IMR-90 (cell line): Measurements from ENCODE around the gene ERRFI1. TPM values are rescaled to one million over a fixed set of nuclear protein-coding genes. Genes with fewer than 3 reads are reported as not detected.
A peak's percentile ranks its signal among the peaks of the same experiment; 100 is the strongest.

ENCODE experiments used
- ATAC-seq: fragments of 200-7000 bp; cut with Tn5 transposase; 2 replicates; pipeline ENCODE4 v1.9.1; 2020; ENCODE audit warnings: low read depth, mild to moderate bottlenecking, moderate library complexity
- BruUV-seq: library from RNA; stranded (reverse); fragments of 400-500 nt; replicated peaks from 2 replicates; lab custom pipeline; 2021; lab: Mats Ljungman, UMichigan
- CTCF ChIA-PET: fragments of 300-600 bp; formaldehyde crosslinking; extraction: SDS; loops from one replicate; lab custom pipeline; 2021; ENCODE audit warnings: antibody characterized with exemption; lab: Yijun Ruan, JAX
- POLR2A ChIA-PET: fragments of 300-600 bp; sonication (Branson Sonifier 250); formaldehyde crosslinking; loops from one replicate; lab custom pipeline; 2022; ENCODE audit warnings: antibody characterized with exemption; ENCODE audit not compliant: unreplicated experiment; lab: Charles Lee
- DNase-seq: peaks from one replicate; pipeline ENCODE4 v3.0.0; 2013
- H2AFZ ChIP-seq: replicated peaks from 2 replicates; pipeline ENCODE3; 2013; ENCODE audit warnings: low read length, mild to moderate bottlenecking; ENCODE audit not compliant: poor library complexity
- H2AK5ac ChIP-seq: 2 replicates; pipeline ENCODE4 v1.6.1; 2013; ENCODE audit warnings: low read depth, low read length, inconsistent platforms
- H2AK9ac ChIP-seq: replicated peaks from 2 replicates; pipeline ENCODE3; 2013; ENCODE audit warnings: mild to moderate bottlenecking, low read depth, low read length, moderate library complexity; ENCODE audit not compliant: poor library complexity
- H2BK120ac ChIP-seq: 2 replicates; pipeline ENCODE4 v1.6.1; 2013; ENCODE audit warnings: low read depth, low read length, inconsistent platforms
- H2BK15ac ChIP-seq: 3 replicates; pipeline ENCODE4 v1.6.1; 2013; ENCODE audit warnings: low read depth, low read length, inconsistent platforms
- H2BK20ac ChIP-seq: 2 replicates; pipeline ENCODE4 v1.6.1; 2013; ENCODE audit warnings: low read depth, mild to moderate bottlenecking, inconsistent platforms, low read length, moderate library complexity
- H2BK5ac ChIP-seq: 2 replicates; pipeline ENCODE4 v1.6.1; 2013; ENCODE audit warnings: mild to moderate bottlenecking, low read depth, low read length, inconsistent platforms; ENCODE audit not compliant: poor library complexity, severe bottlenecking
- H3K14ac ChIP-seq: replicated peaks from 2 replicates; pipeline ENCODE4 v1.6.1; 2013; ENCODE audit warnings: low read depth, low read length, inconsistent platforms
- H3K18ac ChIP-seq: 2 replicates; pipeline ENCODE4 v1.6.1; 2013; ENCODE audit warnings: low read depth, low read length, control low read depth
- H3K23ac ChIP-seq: 2 replicates; pipeline ENCODE4 v1.6.1; 2013; ENCODE audit warnings: low read depth, low read length, inconsistent platforms
- H3K27ac ChIP-seq: 2 replicates; pipeline ENCODE4 v1.5.1; 2013; ENCODE audit warnings: mild to moderate bottlenecking, control low read depth, low read length; ENCODE audit not compliant: insufficient read depth
- H3K27me3 ChIP-seq: 2 replicates; pipeline ENCODE4 v1.6.1; 2013; ENCODE audit warnings: low read length; ENCODE audit not compliant: control insufficient read depth, insufficient read depth
- H3K36me3 ChIP-seq: 2 replicates; pipeline ENCODE4 v1.6.1; 2013; ENCODE audit warnings: low read length, mixed read lengths; ENCODE audit not compliant: control insufficient read depth, insufficient read depth
- H3K4ac ChIP-seq: 2 replicates; pipeline ENCODE4 v1.6.1; 2013; ENCODE audit warnings: low read depth, low read length, inconsistent platforms
- H3K4me1 ChIP-seq: 2 replicates; pipeline ENCODE4 v1.6.1; 2013; ENCODE audit warnings: low read length, mixed read lengths; ENCODE audit not compliant: control insufficient read depth, insufficient read depth
- H3K4me2 ChIP-seq: 2 replicates; pipeline ENCODE4 v1.6.1; 2013; ENCODE audit warnings: low read depth, mild to moderate bottlenecking, control low read depth, low read length, moderate library complexity
- H3K4me3 ChIP-seq: 2 replicates; pipeline ENCODE4 v1.5.1; 2013; ENCODE audit warnings: low read depth, mild to moderate bottlenecking, control low read depth, low read length, moderate library complexity; ENCODE audit not compliant: insufficient read depth
- H3K56ac ChIP-seq: 2 replicates; pipeline ENCODE4 v1.6.1; 2013; ENCODE audit warnings: low read length, inconsistent platforms; ENCODE audit not compliant: insufficient read depth; ENCODE audit errors: extremely low read depth
- H3K79me1 ChIP-seq, 2 experiments: 2 replicates each; pipeline ENCODE4 v1.6.1; 2013; ENCODE audit warnings: low read length in 2 of 2, inconsistent platforms in 1 of 2, low read depth in 1 of 2
- H3K9ac ChIP-seq: 2 replicates; pipeline ENCODE4 v1.6.1; 2013; ENCODE audit warnings: low read depth, low read length, control low read depth
- H3K9me1 ChIP-seq: 2 replicates; pipeline ENCODE4 v1.6.1; 2013; ENCODE audit warnings: low read length, inconsistent platforms; ENCODE audit not compliant: insufficient read depth
- H3K9me3 ChIP-seq: 2 replicates; pipeline ENCODE4 v1.6.1; 2013; ENCODE audit warnings: low read length; ENCODE audit not compliant: control insufficient read depth, insufficient read depth
- H4K20me1 ChIP-seq: 2 replicates; pipeline ENCODE4 v1.6.1; 2013; ENCODE audit warnings: low read length, inconsistent platforms; ENCODE audit not compliant: insufficient read depth
- H4K5ac ChIP-seq: 2 replicates; pipeline ENCODE4 v1.6.1; 2013; ENCODE audit warnings: mild to moderate bottlenecking, low read depth, low read length, control low read depth
- H4K8ac ChIP-seq, 2 experiments: 2 replicates each; pipeline ENCODE4 v1.6.1; 2013; ENCODE audit warnings: low read depth in 2 of 2, low read length in 2 of 2, control low read depth in 1 of 2, inconsistent platforms in 1 of 2
- H4K91ac ChIP-seq: 2 replicates; pipeline ENCODE4 v1.6.1; 2013; ENCODE audit warnings: low read depth, low read length, inconsistent platforms; ENCODE audit not compliant: insufficient read depth
- BHLHE40 ChIP-seq: fragments of 150-350 bp; IDR thresholded peaks from 2 replicates; pipeline ENCODE4 v1.6.1; 2016; ENCODE audit warnings: mild to moderate bottlenecking, low read depth, low read length
- CEBPB ChIP-seq: IDR thresholded peaks from 2 replicates; pipeline ENCODE4 v1.6.1; 2012; ENCODE audit warnings: low read depth, low read length, improper control_type of control experiment
- CHD1 ChIP-seq: IDR thresholded peaks from 2 replicates; pipeline ENCODE4 v1.6.1; 2012; ENCODE audit warnings: low read depth, low read length, improper control_type of control experiment
- FOS ChIP-seq: fragments of 150-350 bp; IDR thresholded peaks from 2 replicates; pipeline ENCODE4 v1.6.1; 2016; ENCODE audit warnings: low read depth, low read length
- MAFK ChIP-seq: IDR thresholded peaks from 2 replicates; pipeline ENCODE4 v1.6.1; 2012; ENCODE audit warnings: low read depth, low read length, improper control_type of control experiment
- MAZ ChIP-seq: IDR thresholded peaks from 2 replicates; pipeline ENCODE4 v1.6.1; 2012; ENCODE audit warnings: low read depth, mild to moderate bottlenecking, low read length, improper control_type of control experiment, moderate library complexity, borderline replicate concordance
- MXI1 ChIP-seq: IDR thresholded peaks from 2 replicates; pipeline ENCODE4 v1.6.1; 2012; ENCODE audit warnings: low read depth, mild to moderate bottlenecking, low read length, moderate library complexity, borderline replicate concordance
- NFE2L2 ChIP-seq: fragments of 150-350 bp; IDR thresholded peaks from 2 replicates; pipeline ENCODE4 v1.6.1; 2016; ENCODE audit warnings: low read depth, mild to moderate bottlenecking, low read length
- POLR2A ChIP-seq: IDR thresholded peaks from 2 replicates; pipeline ENCODE4 v1.6.1; 2012; ENCODE audit warnings: mild to moderate bottlenecking, low read depth, low read length
- RAD21 ChIP-seq: IDR thresholded peaks from 2 replicates; pipeline ENCODE4 v1.6.1; 2012; ENCODE audit warnings: low read length, improper control_type of control experiment
- RCOR1 ChIP-seq: IDR thresholded peaks from 2 replicates; pipeline ENCODE4 v1.6.1; 2012; ENCODE audit warnings: mild to moderate bottlenecking, low read length, improper control_type of control experiment; ENCODE audit not compliant: insufficient replicate concordance
- RFX5 ChIP-seq: IDR thresholded peaks from 2 replicates; pipeline ENCODE4 v1.8.0; 2012; ENCODE audit warnings: low read depth, mild to moderate bottlenecking, low read length, moderate library complexity
- SMC3 ChIP-seq: fragments of 150-350 bp; IDR thresholded peaks from 2 replicates; pipeline ENCODE4 v1.6.1; 2016; ENCODE audit warnings: low read depth, mild to moderate bottlenecking, antibody characterized with exemption, low read length, moderate library complexity
- WGBS, 2 experiments: methylation state at CpG; one replicate each; pipeline versions ENCODE4 v1.1.5 to v1.1.7; 2013; ENCODE audit warnings: missing lambda C conversion rate in 2 of 2; ENCODE audit not compliant: insufficient read length in 1 of 2; ENCODE audit errors: extremely low coverage in 2 of 2; 5-methylcytosine and 5-hydroxymethylcytosine counted together
- dilution Hi-C: fragments of 300-500 bp; cut with HindIII; formaldehyde crosslinking; loops from one replicate; pipeline ENCODE4 v1.14.3; 2018; ENCODE audit warnings: low sequenced_read_pairs; ENCODE audit not compliant: unreplicated experiment
- in situ Hi-C: fragments of 300-500 bp; cut with MboI; formaldehyde crosslinking; loops from 3 replicates; pipeline ENCODE4 v1.14.3; 2019; ENCODE audit warnings: low sequenced_read_pairs, inconsistent platforms, mixed read lengths
- intact Hi-C: fragments of 100-400 bp; cut with micrococcal nuclease; formaldehyde crosslinking; loops from 2 replicates; pipeline ENCODE4 v1.10.0; 2022
- polyA plus RNA-seq, 3 experiments: library from polyadenylated mRNA; depleted of rRNA; stranded (reverse); fragments of >200 nt; gene quantifications; 2 replicates each; pipeline ENCODE4 v1.2.3, GENCODE V29; 2012; ENCODE audit warnings: low replicate concordance in 1 of 3
- total RNA-seq: library from RNA; depleted of rRNA; stranded (reverse); fragments of >200 nt; gene quantifications from 2 replicates; pipeline ENCODE4 v1.2.3, GENCODE V29; 2012
- TF ChIP-seq, protein P1 (sequence below): fragments of 150-350 bp; IDR thresholded peaks from 2 replicates; pipeline ENCODE4 v1.6.1; 2016; ENCODE audit warnings: low read depth, mild to moderate bottlenecking, low read length, moderate library complexity, borderline replicate concordance
- TF ChIP-seq, protein P2 (sequence below): fragments of 150-350 bp; IDR thresholded peaks from 2 replicates; pipeline ENCODE4 v1.6.1; 2017; ENCODE audit warnings: mild to moderate bottlenecking, antibody characterized with exemption, low read length, low read depth
- TF ChIP-seq, protein P3 (sequence below): conservative IDR thresholded peaks from 2 replicates; pipeline ENCODE4 v1.5.1; 2012; ENCODE audit warnings: mild to moderate bottlenecking, low read depth, low read length, improper control_type of control experiment

ERRFI1 gene
- total and polyA plus RNA-seq, 2 of the 4 experiments (the other 2 are of a cell fraction): 101 to 145 TPM

DNA sequence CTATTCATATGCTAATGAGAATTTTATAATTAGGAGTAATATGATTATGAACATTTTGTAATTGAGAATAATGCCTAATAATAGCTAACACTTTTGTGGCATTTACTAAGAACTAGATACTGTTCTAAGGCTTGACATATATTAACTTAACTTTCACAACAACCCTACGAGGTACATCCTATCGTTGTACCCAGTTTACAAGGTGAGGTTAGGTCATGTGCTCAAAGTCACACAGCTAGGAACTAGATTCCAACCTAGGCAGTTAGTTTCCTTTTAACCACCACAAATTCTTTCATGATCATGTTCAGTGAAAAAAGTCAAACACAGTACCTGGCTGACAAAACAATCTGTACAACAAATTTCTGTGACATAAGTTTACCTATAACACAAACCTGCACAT is 13.0 kb upstream of the ERRFI1 start:
- Histone ChIP-seq H3K27ac (no peak overlapping the region), H2AK9ac (no peak overlapping the region), H2BK15ac (peak overlapping the region; percentile 45; the same call in 2 of the 3 replicates), H3K9me3 (no peaks in the 10 kb centered on the region), H4K8ac (peak overlapping the region in 1 of 2 experiments; percentile 57; a peak in 2 of 4 replicates), H4K5ac (no peak overlapping the region; the same call in 1 of the 2 replicates), H4K20me1 (no peaks in the 10 kb centered on the region), H3K4me2 (no peak overlapping the region), H2AFZ (no peak overlapping the region), H2BK120ac (peak overlapping the region; percentile 26; the same call in 1 of the 2 replicates), H4K91ac (peak overlapping the region; percentile 47; the same call in 1 of the 2 replicates), H3K14ac (no peak overlapping the region), H3K36me3 (no peaks in the 10 kb centered on the region), H3K79me1 (no peaks in the 10 kb centered on the region), H3K23ac (no peak overlapping the region), H3K4ac (no peak overlapping the region; the same call in 1 of the 2 replicates), H3K4me1 (peaks cover 2% of the 10 kb centered on the region; the same call in 1 of the 2 replicates), H2BK5ac (no peak overlapping the region), H2BK20ac (peak overlapping the region; percentile 41; the same call in 1 of the 2 replicates), H3K56ac (no peak overlapping the region), H3K27me3 (no peaks in the 10 kb centered on the region), H3K18ac (no peak overlapping the region; the same call in 1 of the 2 replicates), H3K4me3 (no peak overlapping the region), H3K9ac (no peak overlapping the region), H2AK5ac (peak overlapping the region; percentile 62), H3K9me1 (no peaks in the 10 kb centered on the region)
- TF ChIP-seq MAZ (no peak), POLR2A (no peak), CEBPB (no peak), MAFK (no peak), RCOR1 (no peak), NFE2L2 (no peak), BHLHE40 (no peak), RAD21 (no peak), SMC3 (no peak), MXI1 (no peak), CHD1 (no peak), FOS (no peak), RFX5 (no peak)
- TF ChIP-seq, protein P1, sequence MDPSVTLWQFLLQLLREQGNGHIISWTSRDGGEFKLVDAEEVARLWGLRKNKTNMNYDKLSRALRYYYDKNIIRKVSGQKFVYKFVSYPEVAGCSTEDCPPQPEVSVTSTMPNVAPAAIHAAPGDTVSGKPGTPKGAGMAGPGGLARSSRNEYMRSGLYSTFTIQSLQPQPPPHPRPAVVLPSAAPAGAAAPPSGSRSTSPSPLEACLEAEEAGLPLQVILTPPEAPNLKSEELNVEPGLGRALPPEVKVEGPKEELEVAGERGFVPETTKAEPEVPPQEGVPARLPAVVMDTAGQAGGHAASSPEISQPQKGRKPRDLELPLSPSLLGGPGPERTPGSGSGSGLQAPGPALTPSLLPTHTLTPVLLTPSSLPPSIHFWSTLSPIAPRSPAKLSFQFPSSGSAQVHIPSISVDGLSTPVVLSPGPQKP: no peak
- TF ChIP-seq, protein P2, sequence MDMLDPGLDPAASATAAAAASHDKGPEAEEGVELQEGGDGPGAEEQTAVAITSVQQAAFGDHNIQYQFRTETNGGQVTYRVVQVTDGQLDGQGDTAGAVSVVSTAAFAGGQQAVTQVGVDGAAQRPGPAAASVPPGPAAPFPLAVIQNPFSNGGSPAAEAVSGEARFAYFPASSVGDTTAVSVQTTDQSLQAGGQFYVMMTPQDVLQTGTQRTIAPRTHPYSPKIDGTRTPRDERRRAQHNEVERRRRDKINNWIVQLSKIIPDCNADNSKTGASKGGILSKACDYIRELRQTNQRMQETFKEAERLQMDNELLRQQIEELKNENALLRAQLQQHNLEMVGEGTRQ: no peak
- TF ChIP-seq, protein P3, sequence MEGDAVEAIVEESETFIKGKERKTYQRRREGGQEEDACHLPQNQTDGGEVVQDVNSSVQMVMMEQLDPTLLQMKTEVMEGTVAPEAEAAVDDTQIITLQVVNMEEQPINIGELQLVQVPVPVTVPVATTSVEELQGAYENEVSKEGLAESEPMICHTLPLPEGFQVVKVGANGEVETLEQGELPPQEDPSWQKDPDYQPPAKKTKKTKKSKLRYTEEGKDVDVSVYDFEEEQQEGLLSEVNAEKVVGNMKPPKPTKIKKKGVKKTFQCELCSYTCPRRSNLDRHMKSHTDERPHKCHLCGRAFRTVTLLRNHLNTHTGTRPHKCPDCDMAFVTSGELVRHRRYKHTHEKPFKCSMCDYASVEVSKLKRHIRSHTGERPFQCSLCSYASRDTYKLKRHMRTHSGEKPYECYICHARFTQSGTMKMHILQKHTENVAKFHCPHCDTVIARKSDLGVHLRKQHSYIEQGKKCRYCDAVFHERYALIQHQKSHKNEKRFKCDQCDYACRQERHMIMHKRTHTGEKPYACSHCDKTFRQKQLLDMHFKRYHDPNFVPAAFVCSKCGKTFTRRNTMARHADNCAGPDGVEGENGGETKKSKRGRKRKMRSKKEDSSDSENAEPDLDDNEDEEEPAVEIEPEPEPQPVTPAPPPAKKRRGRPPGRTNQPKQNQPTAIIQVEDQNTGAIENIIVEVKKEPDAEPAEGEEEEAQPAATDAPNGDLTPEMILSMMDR: no peak
- no TSS peak for BruUV-seq
- DNase-seq (no peak), ATAC-seq (no peak)
- in situ Hi-C loops: loop anchor here (10.0 kb wide), 2 partner anchors 86 to 176 kb away; no protein-coding TSS in a partner anchor
- intact Hi-C loops: no loop called here
- dilution Hi-C loops: no loop called here
- ChIA-PET CTCF (interaction anchor here (0.7 kb wide), 1 partner anchor 91 kb away, joined by 3 read pairs; no protein-coding TSS in a partner anchor), POLR2A (no interaction called here)
- WGBS, 2 experiments: 80% methylated on average over 1 of the region's 2 CpGs; no CpG with 5 or more reads in 1 of the 2 experiments
